ENCODE results near the gene RAI1.
"Not testable (repeated sequence)": the region's sequence is repeated elsewhere in the genome, so short reads cannot be mapped to it uniquely, and the experiment has no call there.

RAI1 gene

DNA sequence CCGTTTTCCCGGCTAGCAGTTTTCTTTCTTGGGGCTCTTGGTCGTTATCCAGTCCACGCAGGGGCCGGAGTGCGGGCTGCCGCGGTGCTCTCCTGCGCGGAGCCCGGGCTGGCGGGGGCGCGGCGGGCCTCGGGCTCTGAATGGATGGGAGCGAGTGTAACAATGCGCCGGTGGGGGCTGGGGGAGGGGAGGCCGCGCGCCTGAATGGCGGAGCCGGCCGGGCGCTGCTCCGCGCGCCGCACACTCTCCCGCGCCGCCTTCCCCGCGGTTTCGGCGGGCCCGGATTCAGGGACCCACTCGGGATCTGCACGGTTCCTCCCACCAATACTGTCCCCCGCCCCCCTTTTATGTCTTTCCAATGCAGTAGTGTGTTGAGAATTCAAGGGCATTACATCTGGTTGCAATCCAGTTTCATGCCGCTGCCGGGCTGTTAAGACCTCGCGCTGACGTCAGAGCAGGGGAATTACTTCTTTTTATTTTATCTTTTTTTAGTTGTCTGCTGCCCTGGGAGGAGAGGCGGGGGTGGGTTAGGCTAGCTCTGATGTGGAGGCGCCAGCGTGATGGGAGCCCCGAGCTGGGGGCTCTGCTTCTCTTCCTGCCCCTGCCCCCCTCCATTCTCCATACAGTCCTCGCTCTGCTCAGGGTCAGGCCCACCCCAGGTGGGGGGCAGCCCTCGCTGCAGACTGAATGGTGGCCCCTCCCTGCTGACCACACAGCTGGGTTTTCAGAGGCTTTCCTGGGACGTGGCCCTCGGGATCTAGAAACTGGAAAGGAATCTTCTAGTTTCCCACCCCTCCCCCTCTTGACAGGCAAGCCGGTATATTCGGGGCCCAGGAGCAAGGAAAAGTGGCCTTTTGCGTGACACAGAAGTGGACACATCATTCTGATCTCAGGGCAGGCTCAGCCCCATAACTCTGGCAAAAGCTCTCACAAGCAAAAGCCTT lies 1.8 kb downstream of the RAI1 start:
- DNase-seq = no peak

DNA sequence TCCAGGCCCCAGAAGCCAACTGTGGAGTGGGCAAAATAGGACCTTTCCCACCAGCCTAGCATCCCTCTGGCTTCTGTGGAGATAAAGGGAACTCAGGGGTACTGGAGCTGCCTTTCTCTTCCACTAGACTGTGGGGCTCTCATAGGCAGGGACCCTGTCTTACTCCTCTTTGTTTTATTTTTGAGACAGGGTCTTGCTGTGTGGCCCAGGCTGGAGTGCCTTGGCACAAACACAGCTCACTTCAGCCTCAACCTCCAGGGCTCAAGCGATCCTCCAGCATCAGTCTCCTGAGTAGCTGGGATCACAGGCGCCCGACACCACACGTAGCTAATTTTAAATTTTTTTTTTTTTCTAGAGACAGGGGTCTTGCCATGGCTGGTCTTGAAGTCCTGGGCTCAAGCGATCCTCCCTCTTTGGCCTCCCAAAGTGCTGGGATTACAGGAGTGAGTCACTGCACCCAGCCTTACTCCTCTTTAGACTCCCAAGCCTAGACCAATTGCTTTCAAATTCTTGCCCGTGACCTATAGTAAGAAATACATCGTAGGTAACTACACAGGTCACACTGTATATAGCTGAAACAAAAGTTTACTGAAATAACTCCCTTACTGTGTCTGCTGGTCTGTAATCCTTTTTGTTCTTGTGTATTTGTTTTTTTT lies 2.6 kb downstream of the RAI1 start:
- DNase-seq = no peak

DNA sequence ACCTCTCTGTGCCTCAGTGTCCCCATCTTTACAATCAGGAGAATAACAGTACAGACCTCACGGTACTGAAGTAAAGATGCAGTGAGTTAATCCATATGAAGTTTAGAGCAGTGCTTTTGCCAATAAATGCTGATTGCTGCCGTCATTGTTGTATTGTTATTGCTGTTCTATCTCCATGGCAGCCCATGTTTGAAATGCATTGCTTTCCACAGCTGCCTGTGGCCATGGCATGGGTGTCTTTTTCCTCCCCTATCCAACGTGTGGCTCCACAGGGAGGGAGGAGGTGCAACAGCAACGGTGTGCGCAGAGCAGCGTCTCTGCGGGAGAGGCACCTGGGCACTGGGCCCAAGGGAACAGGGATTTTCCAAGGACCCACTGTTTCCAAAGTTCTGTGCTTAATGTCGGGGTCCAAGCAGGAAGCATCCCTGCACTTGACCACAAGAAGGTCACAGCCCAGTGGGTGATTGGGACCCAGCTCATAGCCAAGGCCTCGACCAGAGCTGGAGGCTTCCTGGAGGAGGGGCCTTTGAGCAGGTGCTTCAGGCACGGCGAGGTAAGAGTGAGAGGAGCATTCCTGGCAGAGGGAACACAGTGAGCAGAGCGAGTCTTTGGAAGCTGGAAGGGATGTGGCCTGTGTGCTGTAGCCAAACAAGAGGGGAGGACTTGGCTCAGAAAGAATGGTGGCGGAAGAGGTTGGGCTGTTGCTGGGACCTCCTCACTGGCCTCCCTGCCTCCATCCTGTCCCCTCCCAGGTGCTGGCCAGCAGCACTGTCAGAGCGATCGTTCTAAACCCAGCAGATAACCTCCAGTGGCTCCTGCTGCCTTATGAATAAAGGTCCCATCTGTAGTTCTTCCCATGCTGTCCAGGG lies 3.9 kb downstream of the RAI1 start:
- DNase-seq = no peak

DNA sequence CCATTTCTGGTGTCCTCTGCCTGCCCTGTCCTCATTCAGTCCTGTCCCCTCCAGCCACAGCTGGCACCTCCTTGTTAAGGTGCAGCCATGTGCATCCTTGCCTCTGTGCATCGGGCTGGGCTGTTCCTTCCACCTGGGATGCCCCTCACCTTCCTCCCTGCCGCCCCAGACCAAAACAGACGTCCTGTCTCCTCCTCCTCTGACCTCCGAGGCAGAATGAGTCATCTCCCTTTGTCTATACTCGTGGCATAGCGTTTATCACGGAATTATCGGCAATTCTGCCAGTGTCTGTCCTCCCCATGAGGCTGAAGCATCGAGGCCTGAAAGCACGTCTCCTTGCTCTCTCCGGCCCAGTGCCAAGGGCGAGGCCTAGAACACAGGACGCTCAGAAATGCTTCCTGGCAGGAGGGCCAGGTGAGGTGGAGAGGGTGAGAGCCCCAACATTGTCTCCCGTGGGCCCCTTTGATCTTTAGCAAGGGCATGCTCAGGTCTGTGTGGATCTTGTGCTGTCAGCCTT lies 4.6 kb downstream of the RAI1 start:
- DNase-seq = no peak

DNA sequence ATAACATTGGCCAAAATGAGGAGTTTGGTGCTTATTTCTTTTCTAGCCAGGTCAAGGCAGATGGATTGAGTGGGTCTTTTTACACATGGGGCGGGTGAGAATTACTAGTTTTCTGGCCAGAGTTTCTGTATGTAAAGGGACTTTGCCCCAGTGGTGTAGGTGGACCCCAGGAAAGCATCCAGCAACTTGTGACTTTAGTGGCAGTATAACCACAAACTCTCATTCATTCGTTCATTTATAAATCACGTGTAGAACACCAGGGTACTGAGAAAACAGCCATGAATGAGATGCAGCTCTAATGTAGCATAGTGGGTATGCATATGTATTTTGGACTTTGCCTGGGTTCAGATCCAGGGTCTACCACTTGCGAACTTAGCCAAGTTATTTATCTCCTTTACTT lies 8.1 kb downstream of the RAI1 start:
- DNase-seq = no peak

DNA sequence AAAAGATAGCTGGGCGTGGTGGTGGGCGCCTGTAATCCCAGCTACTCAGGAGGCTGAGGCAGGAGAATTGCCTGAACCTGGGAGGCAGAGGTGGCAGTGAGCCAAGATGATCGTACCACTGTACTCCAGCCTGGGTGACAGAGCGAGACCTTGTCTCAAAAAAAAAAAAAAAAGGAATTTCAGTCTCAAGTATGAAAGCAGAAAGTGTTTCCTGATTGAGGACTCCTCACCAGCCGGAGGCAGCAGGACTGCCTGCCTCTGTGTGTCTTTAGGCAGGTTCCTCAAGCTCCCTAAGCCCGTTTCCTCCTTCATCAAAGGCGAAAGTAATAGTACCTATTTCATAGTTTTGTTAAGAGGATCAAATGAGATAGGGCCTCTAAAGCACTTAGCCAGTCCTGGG lies 9.0 kb downstream of the RAI1 start:
- DNase-seq = not testable (repeated sequence)

DNA sequence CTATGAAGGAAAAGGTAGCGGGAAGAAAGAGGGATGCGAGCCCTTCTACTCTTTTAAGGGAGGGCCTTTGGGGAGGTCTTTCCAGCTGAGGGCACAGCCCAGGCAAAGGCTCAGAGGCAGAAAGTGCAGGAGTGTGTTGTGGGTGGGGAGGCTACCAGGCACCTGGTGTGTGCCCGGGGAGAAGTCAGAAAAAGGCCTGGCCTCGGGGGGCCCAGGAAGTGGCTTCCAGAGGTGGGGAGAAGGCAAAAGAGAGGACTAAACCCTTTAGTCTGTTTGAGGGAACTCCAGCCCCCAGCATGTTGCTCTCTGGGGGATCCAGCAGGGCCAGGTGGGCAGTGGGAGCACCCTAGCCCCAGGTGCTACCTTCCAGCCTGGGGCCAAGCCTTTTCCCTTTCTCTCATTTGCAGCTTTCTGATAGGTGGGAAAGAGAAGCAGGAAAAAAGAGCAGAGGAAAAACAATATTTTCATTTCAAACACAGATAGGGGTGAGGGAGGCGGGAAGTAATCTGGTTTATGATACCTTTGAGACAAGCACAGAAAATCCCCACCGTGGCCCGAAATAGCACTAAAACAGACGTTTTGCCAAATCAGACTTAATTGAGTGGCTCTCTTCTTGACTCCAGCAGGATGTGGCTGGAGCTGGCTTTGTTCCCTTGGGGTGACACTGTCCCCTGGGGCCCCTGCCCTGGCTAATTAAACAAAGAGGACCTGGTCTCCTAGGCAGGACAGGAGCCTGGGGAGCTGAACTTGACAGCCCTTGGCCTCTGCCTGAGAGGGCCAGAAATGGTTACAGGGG lies 10.4 kb downstream of the RAI1 start:
- no peak for DNase-seq

DNA sequence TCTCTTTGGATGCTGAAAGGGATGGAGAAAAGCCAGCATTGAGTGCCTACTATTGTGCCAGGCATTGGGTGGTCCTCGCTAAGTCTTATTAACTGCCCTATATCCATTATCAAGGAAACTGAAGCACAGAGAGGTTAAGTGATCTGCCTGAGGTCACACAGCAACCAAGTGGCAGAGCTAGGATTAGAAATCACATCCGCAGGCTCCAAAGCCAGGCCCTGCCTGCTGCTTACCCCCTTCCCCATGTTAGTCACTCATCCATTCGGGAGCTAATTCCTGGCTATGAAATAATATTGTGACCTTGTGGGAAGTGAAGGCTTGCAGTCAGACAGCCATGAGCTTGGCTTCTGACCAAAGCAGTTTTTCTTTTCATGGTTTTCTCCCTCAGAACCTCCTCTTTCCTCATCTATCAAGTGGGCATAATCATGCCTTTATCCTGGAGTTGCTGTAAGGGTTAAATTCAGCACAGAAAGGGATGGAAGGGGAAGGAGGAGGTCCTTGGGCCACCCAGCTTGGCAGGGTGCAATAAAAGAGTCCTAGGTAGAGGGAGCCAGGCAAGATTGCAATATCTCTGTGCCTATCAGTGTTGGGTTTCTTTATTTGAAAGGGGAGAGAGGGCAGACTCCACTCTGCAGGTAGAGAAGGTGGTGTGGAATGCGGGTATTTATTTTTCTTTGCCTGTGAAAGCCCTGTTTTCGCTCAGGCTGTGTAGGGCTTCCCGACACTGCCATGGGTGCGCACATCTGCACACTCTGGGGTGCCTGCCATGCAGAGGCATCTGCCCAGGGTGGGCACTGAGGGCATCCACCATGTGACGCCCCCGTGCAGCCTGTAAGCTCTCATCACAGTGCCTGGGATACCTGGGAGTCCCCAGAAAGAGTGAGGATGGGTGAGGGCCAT lies 11.3 kb downstream of the RAI1 start:
- DNase-seq = no peak

DNA sequence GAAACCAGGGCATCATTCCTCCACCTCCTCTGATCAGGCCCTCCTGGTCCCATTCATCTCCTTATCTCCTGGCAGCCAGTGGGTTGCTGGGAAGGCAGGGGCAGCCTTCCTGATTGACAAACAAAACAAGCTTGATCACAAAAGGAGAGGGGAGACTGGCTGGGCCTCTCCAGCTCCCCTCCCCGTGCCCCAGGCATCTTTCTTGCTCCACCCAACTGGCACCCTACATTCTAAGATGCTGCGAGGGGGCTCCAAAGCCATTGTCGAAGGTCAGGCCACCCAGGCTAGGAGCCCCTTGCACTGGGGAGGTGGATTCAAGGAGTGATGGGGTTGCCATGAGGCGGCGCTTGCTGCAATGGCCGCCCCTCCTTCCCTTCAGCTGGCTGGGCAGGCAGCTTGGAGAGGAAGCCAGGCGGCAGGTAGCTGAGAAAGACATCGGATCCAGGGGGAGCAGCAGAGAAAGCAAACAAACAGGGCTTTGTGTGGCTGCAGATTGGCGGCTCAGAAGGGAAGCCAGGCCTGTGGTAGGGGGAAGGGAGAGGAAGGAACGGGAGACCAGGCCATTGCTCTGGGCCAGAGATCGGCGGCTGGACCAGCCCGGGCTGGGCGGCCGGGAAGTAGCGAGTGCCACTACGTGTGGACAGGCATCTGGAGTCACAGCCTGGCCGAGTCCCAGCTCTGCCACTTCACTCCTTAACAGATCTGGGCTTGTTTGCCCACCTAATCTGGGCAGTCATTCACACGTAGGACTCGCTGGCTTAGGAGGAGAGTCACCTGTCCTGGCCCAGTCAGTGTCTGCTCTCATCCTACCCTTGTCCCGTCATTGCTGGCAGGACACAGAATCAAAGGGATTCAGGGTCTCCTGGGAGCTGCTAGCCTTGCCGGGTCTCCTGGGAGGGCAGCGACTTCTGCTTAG lies 12.3 kb downstream of the RAI1 start:
- DNase-seq = peak; percentile 66

DNA sequence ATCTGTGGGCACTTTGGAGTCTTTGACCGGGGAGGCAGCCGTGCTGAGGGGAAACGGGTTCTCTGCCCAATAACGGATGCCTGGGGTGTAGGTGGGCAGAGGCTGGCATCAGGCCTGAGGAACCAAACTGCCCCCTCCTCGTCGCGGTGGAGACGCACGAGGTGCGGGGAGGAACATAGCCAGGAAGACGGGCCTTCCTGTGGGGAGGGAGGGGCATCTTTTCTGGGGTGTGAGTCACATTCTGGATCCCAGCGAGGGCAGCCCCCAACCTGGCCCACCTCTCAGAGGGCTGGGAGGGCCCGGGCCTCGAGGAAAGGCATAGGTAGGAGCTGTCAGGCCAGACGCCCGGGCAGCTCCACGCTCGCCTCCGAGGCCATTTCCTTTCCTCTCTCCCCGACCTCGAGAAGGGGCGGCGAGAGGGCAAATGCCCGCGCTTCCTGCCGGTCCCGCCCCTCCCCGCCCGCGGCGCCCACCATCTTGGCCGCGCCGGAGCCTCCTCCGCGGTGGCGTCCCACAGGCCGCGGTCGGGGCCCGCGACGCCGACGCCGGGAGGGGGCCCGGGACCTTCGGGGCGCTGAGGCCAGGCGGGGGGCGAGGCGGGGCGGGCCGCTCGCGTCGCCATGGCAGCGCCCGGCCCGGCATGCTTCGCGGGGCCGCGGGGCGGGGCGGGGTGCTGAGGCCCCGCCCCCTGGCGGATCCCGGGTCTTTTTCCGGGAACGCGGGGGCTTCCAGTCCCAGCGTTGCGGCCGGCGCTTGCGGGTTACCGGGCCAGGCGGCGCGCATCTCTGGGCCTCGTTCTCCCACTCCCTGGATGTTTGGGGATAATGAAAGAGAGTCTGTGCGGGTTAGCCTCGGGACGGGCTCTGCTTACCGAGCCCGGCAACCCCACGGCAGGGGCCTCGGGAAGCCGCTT lies 13.2 kb downstream of the RAI1 start:
- DNase-seq = no peak

DNA sequence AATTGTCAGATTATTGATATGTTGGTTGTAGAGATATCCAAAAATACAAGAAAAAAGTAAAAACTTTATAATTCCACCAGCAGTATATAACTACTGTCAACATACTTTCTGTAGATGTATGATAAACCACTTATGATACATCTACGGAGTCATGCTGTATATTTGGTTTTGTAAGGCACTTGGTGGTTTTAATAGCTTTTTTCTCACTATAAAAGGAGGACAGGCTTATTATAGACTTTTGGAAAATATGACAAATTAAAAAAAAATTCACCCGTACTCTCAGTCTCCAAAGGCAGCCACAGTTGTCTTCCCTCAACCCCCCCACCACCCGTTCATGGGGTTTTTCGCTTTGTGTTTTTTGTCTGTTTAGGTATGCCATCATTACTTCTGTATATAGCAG lies 14.8 kb downstream of the RAI1 start:
- no peak for DNase-seq

DNA sequence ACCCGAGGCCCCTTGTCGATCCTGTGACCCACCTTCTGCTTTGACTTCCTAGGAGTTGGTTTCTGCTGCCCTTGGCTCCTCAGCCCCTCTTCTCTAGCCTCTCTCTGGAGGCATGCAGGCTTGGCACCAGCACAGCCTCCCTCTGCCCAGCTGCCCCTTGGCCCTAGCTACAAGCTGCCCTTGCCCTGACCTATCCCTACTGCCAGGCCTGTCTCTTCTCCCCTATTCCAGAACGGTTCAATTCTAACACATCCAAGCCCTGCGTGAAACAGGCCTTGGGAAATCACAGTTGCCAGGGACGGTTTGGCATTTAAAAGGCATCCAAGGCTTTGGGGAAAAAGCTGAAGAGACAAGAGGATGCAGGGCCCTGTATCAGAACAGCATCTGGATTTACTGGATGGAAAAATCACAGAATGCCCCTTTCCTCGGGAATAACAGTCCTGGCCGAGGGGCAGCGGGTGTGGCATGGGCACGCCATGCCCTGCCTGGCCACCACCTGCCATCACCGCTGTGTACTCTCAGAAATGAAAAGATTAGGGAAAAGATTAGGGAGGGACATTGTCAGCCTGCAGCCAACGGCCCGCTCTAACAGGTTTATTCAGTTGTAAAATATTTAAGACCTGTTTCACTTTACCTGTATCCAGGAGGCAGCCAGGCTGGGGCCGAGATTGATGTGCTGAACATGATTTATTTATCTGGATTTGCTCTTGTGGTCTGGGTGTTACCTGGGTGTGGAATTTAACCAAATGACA lies 15.8 kb downstream of the RAI1 start:
- no peak for DNase-seq

DNA sequence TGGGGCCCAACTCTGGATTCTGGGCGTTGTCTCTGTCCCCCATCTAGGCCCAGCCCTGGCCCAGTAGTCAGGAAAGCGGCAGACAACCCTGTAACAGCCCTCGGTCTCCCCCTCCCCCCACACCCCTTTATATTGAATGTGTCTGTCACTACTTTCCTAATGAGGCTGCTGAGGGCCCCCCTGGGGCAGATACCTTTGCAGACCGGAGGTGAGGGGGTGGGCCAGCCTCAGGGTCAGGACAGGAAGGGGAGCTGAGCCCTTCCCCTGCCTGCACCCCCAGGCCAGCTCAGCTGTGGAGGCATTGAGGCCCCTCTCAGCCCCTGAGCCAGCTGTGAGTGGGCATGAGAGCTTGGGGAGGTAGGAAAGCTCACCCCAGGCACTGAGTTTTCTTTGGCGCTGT lies 17.1 kb downstream of the RAI1 start:
- DNase-seq = no peak

DNA sequence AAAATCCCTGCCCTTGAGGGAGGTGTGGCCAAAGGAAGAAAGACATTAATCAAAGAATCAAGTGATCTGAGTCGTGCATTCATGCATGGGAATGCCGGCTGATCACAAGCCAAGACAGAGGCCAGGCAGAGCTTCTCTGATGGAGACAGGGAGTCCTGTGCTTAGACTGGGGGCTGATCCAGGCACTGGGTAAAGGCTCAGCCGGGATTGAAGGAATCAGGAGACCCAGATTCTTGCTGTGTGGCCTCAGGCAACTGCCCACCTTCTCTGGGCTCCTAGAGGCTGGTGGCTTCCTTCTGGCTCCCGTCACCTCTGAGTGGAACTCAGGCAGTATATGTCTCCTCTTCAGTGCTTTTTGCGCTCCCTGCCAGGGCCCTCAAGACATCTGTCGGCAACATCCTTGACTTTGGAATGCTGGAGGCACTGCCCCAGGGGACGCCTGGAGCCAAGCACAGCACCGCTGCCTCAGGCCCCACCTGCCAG lies 17.7 kb downstream of the RAI1 start:
- no peak for DNase-seq

DNA sequence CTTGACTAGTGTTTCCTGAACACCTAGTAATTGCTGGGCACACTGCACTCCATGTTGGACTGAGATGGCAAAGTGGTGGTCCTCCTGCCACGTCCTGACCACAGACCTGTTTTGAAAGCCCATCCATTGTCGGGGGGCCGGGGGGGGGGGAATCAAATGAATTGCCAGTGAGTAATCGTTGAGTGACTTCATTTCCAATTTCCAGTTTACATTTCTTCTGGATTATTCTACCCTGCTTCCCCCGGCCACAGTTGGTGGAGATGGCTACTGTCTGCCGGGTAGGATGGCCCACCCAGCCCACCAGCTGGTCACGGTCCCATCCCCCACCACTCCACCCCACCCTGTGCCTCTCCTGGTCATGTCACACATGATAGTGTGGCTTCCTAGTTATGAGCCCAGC lies 18.2 kb downstream of the RAI1 start:
- no peak for DNase-seq

DNA sequence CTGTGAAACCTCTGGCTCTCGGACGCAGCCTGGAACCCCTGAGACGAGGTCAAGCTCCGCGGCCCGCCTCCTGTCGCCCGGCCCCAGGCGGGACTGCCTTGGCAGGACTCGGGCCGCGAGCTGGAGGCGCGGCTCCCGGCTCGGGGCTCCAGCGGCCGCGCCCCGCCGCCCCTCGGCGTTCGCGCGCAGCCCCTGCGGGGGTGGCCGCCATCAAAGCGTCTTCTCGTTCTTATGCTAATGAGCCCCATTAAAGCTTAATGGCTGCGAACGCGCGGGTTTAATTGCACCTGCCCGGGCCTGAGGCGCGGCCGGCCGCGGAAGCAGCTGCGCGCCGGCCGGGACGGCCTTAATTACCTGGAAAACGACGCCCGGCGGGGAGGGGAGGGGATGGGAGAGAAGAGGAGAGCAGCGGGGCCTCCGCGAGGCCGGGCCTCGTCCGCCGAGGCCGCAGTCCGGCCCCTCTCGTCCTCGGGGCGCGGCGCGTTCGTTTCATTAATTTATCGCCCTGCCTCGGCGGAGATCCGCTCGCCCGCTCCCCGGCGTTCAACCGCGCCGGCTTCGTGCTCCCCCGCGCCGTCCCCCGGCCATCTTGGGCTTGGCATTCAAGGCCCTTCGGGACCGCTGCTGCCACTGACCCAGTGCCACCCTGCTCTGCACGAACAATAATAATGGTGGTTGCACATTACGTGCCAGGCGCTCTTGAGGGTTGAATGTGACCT lies 19.2 kb downstream of the RAI1 start:
- DNase-seq = no peak

DNA sequence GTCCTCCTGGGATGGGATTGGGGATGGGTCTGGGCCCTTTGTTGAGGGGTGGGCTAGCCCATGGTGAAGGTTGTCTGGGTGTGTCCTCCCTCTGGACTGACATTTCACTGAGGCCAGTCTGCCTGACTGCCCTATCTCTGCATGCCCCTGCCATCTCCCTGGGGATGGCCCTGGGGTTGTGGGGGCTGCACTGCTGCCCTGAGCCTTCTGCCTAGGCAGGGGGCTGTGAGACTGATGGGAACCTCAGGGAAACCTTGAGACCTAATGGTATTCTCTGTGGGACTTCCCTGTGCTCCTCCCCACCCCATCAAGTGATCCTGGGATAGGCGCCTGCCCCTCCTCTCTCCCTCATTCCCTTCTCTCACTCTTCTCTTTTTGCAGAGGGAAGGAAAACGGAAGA lies 19.9 kb downstream of the RAI1 start:
- DNase-seq = no peak
